ENCODE results near the gene SLC38A10.

- TF ChIP-seq POLR2A (IDR thresholded peaks at IDR 0.05; ENCODE audit: low read length) (no peak), GATA1 (IDR thresholded peaks at IDR 0.05; ENCODE audit: low read depth, low read length) (no peak)
Observed at GRCh38 chr17:81235822-81236740, 59.0 kb downstream of the SLC38A10 start.
